ENCODE data around the gene DPP3.

- TF ChIP-seq CTCF (IDR thresholded peaks at IDR 0.05) = no peak
- no peak for TF ChIP-seq POLR2A (IDR thresholded peaks at IDR 0.05)
These were observed 17.0 kb downstream of the DPP3 start for GRCh38 chr11:66497206-66497605.

Data from adrenal gland (tissue), 5 donors.